ENCODE measurements around the gene BUD13.
"Not testable (repeated sequence)": the region's sequence is repeated elsewhere in the genome, so short reads cannot be mapped to it uniquely, and the experiment has no call there.

The BUD13 gene

DNA sequence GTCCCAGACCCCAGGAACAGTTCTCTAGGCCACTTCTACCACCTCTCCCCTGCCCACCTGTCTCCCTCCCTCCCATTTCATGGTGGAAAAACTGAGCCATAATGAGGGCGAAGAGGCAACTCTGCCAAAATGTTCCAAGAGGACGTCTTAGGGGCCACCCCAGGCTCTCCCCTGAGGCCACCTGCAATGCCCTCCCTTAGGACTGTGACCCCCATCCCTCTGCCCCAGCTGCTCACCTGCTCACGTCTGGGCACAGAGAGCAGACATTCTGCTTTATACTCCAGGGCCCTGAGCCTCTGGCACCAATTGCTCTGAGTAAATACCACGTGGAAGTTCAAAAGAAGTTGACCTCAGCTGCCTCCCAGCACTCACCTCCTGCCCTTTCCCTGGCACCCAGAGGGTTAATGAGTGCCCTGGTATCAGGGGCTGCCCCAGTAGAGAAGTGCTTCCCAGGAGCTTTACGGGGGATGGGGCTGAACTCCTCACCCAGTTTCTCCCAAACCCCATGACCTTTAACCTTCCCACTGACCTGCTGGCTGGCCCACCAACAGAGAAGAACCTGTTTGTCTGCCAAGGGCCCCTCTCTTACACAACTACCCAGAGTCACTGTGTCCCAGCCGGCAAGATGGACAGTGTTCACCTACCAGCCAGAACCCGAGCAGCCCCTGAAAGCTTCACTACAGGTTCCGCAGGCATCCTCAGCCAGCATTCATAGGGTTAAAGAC lies 19.5 kb upstream of the BUD13 start:
- no peak for DNase-seq (ENCODE audit: low read depth)

- DNase-seq (ENCODE audit: low read depth) = no peak
These were observed 19.0 kb upstream of the BUD13 start, which contains the start of gene APOA5 for GRCh38 chr11:116791813-116792143. Gene APOA5, minus strand, starts transcription at chr11:116791879. Its CDS starts 19 bp downstream, at chr11:116791860.

DNA sequence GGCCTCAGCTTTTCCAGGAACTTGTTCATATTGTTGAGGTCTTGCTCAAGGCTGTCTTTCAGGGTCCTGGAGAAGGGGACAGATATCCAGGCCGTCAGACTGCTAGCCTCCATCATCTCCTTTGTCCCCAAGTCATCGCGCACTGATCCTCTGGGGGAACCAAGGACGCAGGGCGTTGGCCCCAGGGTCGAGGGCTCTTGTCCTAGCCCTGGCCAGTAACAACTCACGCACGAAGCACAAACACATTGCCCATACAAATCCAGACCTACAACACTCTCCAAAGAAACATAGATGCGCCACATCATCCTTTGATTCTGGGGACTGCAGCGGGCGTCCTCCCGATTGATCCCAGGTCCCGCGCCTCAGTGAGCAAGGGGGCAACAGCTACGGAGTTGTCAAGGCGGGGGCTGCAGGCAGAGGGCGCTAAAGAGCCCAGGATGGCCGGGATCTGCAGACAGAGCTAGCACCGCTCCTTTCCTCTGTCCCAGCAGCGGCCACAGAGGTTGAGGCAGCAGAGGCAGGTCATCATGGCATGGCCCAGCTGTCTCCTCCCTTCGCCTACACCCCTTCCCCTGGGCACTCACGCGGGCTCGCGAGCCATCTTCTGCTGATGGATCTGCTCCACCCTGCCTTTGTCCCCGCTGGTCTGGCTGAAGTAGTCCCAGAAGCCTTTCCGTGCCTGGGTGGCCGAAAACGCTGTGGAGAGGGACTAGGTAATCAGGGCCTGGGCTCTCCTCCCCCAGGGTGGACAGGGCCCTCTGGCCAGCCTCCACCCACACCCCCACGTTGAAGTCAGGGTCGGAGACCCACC lies 18.4 kb upstream of the BUD13 start:
- DNase-seq (ENCODE audit: low read depth) = peak; percentile 69

DNA sequence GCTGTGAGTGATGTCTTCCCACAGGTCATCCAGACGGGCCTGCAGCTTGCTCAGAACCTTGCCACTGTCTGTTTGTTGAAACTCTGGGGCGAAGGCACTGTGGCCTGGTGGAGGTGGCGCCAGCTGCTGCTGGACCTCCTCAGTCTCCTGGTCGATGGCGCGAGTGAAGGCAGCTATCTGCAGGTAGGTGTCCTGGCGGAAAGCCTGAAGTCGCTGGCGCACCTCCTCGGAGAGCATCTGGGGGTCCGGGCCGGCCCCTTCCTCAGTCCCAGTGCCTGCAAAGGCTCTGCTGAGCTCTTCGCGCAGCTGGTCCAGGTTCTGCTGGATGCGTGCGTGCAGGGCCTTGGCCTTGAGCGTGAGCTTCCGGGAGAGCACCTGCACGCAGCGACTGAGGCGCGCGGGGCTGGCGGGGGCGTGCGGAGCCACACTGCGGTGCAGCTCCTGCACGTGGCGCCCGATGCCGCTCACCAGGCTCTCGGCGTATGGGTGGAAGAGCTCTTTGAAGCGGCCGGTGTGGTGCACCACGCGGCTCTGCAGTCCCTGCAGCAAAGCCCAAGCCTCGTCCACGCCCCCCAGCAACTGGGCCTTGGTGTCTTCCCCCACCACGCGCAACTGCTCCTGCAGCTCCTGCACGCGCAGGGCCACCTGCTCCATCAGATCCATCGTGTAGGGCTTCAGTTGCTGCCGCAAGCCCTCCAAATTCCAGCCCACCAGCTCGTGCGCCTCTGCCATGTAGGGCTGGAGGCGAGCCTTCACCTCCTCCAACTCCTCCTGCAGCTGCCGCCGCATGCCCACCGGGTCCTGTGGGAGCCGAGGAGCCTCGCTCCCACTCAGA lies 17.6 kb upstream of the BUD13 start:
- DNase-seq (ENCODE audit: low read depth) = no peak

DNA sequence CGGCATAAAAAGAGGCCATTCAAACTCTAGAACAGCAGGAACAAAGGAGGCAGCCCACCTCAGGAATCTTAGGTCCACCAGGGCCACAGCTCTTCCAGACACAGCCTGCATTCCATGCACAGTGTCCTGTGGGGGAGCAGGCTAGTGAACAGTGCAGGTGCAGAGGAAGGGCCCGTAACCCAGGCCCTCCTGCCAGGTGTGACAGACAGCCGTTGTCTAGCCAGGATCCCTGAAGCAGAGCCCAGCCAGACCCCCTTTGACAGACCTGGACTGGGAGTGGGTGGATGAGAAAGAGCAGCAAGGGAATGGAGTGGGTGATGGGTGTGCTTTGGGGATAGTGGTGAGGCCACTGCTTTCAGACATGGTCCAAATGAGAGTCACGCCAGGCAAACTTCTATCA lies 16.2 kb upstream of the BUD13 start:
- DNase-seq (ENCODE audit: low read depth) = no peak

- no peak for DNase-seq (ENCODE audit: low read depth)
These were observed 15.7 kb upstream of the BUD13 start for GRCh38 chr11:116788534-116788933.

GRCh38 chr11:116787786-116788486 lies 15.1 kb upstream of the BUD13 start, which contains the start of gene ZPR1:
Gene ZPR1, minus strand, starts transcription at chr11:116788023. Its CDS starts 33 bp downstream, at chr11:116787990.
- peak; percentile 74 for DNase-seq (ENCODE audit: low read depth)

DNA sequence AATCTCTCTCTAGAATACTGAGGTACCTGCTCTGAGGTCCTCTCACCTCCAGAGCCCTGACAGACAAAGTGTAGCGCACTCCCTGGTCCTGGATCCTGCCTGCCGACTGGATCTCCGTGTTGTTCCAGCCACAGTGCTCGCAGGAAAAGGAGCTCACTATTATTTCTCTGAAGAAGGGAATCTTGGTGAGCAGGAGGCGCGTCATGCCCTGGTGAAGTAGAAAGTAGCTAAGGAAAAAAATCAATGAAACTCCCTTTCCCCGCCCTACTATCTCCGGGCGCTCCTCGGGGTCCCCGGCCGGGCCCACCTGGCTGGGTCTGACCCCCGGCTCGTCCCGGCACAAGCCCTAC lies 14.6 kb upstream of the BUD13 start:
- DNase-seq (ENCODE audit: low read depth) = peak; percentile 40

DNA sequence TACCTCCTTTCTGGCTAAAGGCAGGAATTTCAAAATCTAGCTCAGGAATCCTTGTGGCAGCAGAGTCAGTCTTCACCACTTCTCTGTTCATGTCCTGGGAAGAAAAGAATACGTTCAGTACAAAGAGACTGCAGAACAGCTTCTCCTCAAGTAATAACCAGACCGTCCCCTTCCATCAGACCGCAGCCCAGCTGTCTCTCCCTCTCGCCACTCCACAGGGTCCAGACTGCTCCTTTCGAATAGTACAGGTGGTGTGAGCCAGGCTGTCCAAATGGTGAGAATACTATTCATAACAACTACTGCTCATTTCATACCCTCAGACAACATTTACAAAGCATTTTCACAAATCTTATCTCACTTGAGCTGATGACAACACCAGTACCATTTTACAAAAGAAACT lies 14.2 kb upstream of the BUD13 start:
- DNase-seq (ENCODE audit: low read depth) = no peak

DNA sequence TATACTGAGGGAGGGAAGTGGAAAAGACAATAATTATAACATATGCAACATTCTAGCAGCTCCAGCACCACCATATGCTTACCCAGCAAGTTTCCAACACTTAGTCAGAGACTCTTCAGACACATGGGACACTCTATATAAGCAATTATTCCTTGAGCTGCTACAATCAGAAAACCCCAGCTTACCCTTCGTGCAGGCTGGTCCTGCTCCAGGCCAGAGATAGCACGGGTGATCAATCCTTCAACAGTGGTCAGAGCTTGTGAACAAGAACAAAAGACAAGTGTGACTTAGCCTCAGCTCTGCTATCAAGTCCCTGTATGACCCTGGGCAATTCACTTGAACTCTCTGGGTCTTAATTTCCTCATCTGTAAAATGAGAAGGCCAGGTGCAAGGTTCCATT lies 13.5 kb upstream of the BUD13 start:
- no peak for DNase-seq (ENCODE audit: low read depth)

GRCh38 chr11:116782728-116783127 lies 9.9 kb upstream of the BUD13 start:
- peak; percentile 70 for DNase-seq (ENCODE audit: low read depth)

- no peak for DNase-seq (ENCODE audit: low read depth)
These were observed 5.8 kb upstream of the BUD13 start for GRCh38 chr11:116778556-116778955.

DNA sequence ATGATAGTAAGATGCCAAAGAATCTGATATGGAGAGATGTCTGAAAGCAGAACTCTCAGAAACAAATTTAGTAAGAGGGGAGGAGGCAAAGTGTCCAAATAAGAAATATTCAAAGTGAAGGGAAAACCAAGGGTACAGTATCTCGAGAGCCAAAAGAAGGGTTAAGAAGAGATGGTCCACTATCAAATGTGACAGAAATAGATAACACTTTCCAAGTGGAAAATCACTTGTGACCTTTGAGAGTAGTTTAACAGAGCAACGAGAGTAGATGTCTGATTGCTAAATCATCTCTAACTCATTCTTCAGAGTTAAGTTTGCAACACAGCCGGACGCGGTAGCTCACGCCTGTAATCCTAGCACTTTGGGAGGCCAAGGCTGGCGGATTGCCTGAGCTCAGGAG lies 4.3 kb upstream of the BUD13 start:
- no peak for DNase-seq (ENCODE audit: low read depth)

GRCh38 chr11:116776522-116776984 lies 3.8 kb upstream of the BUD13 start:
- no peak for DNase-seq (ENCODE audit: low read depth)

GRCh38 chr11:116775975-116776374 lies 3.2 kb upstream of the BUD13 start:
- DNase-seq (ENCODE audit: low read depth) = no peak

- no peak for DNase-seq (ENCODE audit: low read depth)
These were observed 1.9 kb upstream of the BUD13 start for GRCh38 chr11:116774661-116775060.

DNA sequence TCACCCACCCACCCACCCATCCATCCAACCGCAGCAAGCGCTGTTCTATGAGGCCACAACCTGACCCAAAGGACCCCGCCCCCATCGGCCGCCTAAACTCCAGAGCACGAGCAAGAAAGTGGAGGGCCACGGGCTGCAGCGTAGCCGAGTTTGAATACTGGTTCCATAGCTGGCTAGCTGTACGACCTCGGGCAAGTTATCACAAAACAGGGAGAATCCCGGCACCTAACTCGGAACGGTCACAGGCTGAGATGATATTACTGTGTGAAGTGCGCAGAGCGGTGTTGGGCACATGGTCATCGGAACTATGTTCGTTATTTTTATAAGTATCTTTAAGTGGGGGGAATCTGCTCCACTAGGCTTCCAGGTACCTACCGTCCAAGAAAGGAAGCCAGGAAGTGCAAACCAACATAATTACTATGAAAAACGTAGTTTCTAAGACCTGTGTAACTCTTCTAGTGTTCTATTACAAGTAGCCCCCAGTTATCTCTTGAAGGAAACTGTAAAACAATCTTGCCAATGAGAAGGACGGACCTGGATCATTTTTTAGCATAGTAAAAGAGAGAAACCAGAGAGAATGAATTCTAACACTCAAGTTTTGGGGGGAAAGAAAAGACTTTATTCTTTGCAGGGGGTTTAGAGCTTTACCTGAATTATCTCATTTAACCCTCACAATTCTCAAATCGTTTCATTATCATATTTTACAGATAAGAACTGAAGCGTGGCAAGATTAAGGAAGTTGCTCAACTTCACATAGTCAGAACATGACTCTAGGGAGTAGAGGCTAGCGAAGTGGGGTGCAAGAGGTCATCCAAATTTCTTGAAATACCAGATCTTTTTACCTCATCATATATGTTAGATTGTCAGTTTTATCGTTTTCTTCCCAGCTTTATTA lies 663 bp upstream of the BUD13 start:
- peak; percentile 65 for DNase-seq (ENCODE audit: low read depth)

- DNase-seq (ENCODE audit: low read depth) = peak; percentile 35
These were observed 852 bp downstream of the BUD13 start for GRCh38 chr11:116771935-116772334.

DNA sequence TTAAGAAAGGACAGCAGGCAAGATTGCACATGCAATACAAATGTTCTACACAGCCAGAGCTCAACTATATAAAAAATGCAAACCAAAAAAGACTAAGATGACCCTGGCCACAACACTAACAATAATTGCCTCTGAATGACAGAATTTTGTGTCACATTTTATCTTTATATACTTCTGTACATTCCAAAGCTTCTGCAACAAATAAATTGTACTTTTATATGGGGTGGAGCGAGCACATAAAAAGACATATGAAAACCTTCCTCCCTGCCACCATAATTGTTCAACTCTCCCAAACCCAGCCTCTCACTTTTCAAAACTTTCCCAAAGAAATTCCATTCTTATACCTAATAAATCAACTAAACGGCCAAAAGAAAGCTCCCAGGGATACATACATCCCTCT lies 10.7 kb downstream of the BUD13 start:
- DNase-seq (ENCODE audit: low read depth) = no peak

DNA sequence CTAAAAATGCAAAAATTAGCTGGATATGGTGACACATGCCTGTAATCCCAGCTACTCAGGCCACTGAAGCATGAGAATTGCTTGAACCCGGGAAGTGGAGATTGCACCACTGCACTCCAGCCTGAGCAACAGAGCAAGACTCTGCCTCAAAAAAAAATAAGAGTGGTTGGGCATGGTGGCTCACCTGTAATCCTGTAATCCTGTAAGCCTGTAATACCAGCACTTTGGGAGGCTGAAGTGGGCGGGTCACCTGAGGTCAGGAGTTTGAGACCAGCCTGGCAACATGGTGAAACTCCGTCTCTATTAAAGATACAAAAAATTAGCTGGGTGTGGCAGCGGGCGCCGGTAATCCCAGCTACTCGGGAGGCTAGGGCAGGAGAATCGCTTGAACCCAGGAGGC lies 16.7 kb downstream of the BUD13 start:
- not testable (repeated sequence) for DNase-seq (ENCODE audit: low read depth)
